Measurements from ENCODE around the gene GAN.

GAN gene

GRCh38 chr16:81431554-81432353 is 117.0 kb downstream of the GAN start:
- no peak for DNase-seq (ENCODE audit: low read depth)

- DNase-seq (ENCODE audit: low read depth): no peak
Observed at GRCh38 chr16:81432937-81433557, 118.3 kb downstream of the GAN start.

DNA sequence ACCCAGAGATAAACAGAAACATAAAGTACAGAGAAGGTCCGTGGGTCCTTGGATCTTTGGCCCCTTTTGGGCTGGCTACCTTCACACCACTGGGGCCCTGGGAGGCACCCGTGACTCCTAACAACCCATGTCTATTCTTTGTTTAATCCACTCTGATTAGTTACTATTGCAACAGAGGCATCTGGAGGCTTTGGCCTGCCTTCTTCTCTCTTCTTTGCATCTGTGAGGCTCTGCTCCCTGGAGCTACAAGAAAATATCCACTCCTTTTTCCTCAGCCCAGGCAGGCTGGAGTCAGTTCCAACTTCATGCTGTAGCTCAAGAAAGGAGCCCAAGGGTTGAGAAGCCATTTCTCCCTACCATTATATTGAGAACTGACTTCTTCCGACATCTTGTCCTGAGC is 120.3 kb downstream of the GAN start:
- DNase-seq (ENCODE audit: low read depth): no peak

GRCh38 chr16:81435567-81435966 is 120.8 kb downstream of the GAN start:
- DNase-seq (ENCODE audit: low read depth): no peak

- no peak for DNase-seq (ENCODE audit: low read depth)
Observed at GRCh38 chr16:81436386-81436785, 121.6 kb downstream of the GAN start.

- no peak for DNase-seq (ENCODE audit: low read depth)
Observed at GRCh38 chr16:81437865-81438264, 123.1 kb downstream of the GAN start.

Data from activated T-cell treated with anti-CD3 and anti-CD28 coated beads for 48 hours (primary cell).